Cerebellar cortex (tissue), 1 donor: ENCODE measurements around the gene SFPQ.
"Not testable (repeated sequence)": the region's sequence is repeated elsewhere in the genome, so short reads cannot be mapped to it uniquely, and the experiment has no call there.

Experiments used
- DNase-seq: peaks from one replicate; pipeline ENCODE4 v3.0.0-alpha.2; 2015; ENCODE audit warnings: low spot score

Gene SFPQ

DNA sequence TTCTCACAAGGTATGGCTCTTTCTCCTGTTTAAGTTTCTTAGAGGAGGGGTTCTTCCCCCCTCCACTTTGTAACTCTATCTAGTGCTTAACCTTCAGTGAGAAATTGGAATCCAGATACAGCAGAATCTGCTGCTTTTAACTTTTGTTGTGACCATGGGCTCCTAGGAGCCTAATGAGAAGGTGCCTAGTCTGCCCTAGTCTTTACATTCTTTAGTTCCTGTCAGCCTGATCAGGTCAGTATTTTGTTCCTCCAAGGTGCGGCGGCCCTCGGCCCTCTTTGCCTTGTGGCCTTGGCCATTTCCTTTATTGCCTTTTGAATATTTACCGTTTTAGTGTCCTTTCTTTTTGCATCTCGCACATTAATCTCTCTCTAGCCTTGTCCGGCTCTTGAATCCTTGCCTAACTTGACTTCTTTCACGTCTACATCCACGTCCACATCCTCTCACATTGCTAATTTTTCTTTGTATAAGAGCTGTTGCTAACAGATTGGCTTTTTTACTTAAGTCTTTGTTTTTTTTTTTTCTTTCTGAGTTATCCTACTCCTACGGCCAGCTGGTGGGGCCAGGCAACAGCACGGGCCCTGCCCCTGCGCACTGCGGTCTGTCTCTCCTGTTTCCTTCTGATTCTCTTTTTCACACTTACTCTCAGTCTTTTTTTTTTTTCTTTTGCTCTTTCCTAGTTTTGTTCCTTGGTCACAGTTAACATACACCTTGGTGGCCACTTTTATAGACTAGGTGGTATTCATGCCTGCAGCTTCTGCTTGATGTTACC is 49.0 kb downstream of the SFPQ start:
- no peak for DNase-seq

DNA sequence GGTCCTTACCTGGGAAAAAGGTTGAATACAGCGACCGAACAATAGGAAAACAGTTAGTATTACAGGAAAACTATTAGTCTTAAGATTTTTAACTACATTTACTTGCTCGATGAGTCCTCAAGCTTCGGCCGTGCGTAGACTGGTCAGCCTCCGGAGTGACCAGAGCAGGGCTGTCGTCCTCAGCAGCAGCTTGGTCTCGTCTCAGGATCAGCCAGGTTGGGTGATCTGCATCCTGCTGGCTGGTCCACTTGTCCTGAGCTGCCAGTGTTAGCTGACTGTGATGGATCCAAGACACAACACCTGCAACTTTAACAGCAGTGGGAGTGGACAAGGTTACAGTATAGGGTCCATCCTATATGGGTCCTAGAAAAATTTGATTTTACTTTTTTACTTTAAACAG is 50.2 kb downstream of the SFPQ start:
- not testable (repeated sequence) for DNase-seq

DNA sequence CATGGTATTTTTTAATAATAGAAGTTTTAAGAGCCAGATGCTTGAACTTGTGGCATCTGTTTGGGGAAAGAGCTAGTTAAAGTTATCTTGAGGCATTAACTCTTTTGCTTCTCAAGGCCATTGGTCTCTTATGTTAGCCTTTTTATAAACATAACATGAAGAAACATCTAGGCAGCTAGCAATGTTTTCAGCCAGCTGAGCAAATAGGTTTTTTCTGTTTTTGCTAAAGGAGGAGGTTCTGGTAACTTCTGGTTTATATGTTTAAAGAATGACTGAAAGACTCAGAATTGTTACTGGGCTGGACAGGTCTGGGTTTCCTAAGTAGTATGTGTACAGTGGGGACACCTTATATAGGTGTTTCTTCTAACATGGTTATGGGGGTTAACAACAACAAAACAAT is 50.7 kb downstream of the SFPQ start:
- not testable (repeated sequence) for DNase-seq

GRCh38 chr1:35137590-35137989 is 55.4 kb downstream of the SFPQ start:
- not testable (repeated sequence) for DNase-seq

DNA sequence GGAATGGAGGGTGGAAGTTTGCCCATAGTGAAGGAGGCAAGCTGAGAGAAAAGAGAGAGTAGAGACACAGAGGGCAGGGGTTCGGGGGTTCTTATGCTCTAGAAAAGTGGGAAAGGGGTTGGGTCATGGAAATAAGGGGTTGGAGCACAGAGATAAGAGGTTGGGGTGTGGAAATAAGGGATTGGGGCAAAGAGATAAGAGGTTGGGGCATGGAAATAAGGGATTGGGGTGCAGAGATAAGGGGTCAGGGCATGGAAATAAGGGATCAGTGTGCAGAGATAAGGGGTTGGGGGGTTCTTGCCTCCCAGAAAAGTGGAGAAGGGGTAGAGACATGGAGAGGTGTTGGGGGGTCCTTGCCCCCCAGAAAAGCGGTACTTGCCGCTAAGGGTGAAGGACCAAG is 56.2 kb downstream of the SFPQ start:
- no peak for DNase-seq
